ENCODE measurements around the gene GATAD2B.

GATAD2B gene

DNA sequence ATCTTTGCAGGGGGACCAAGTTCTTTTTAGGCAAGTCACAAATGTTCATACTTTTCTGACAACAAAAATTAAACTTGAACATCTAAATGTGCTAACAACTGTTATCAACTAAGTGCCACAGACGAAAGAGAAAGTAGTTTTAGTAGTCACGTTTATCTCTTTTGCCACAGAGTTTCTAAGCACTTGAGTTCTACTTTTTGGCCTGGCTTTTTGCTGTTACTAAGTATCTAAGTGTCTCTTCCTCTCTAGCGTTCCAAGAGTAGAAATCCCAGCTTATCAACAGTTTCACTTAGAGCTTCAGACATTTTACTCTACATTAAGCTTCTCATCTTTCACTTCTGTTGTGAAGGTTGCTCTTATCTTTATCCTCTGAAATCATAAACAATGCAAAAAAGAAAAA, 34.2 kb downstream of the GATAD2B start:
- DNase-seq (ENCODE audit: extremely low spot score) = peak; percentile 47
- CTCF ChIA-PET = no interaction called here
- TF ChIP-seq CTCF (IDR thresholded peaks at IDR 0.05; ENCODE audit: control extremely low read depth, extremely low read depth, low read depth, missing control alignments) = no peak
- POLR2A ChIA-PET = interaction anchor here (0.6 kb wide), 1 partner anchor 105 kb away, joined by 6 read pairs; no protein-coding TSS in a partner anchor

DNA sequence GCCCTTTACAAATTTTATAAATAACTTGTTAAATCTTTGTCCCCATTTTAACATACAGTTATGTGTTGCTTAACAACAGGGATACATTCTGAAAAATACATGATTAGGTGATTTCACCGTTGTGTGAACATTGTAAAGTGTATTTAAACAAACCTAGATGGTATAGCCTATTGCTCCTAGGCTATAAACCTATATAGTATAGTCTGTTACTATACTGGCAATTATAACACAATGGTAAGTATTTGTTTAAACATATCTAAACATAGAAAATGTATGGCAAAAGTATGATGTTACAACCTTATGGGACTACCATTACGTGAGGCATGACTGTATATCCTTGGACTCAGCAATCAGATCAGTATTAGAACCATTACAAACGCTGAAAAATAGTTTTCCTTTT, 36.6 kb downstream of the GATAD2B start:
- POLR2A ChIA-PET = no interaction called here
- CTCF ChIA-PET = interaction anchor here (1.0 kb wide), 2 partner anchors 9 to 13 kb away, joined by 3 to 4 read pairs; no protein-coding TSS in a partner anchor
- DNase-seq (ENCODE audit: extremely low spot score) = no peak
- TF ChIP-seq CTCF (IDR thresholded peaks at IDR 0.05; ENCODE audit: control extremely low read depth, extremely low read depth, low read depth, missing control alignments) = no peak

DNA sequence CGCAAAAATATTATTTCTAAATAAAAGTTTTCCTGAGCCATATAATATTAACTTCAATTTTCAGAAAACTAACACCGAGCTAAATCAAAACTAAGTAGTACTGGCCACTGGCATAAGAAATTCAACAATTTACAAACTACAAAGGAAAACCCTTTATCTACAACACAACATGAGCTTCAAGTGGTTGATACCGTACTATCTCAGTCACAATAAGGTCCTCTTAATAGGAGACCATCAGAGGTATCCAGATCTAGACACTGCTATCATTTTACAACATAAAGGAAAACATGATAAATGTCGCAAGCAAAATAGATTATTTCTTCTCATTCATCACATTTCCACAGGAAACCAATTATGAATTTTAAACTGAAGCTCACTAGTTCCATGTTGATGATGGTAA, 39.5 kb downstream of the GATAD2B start:
- no peak for DNase-seq (ENCODE audit: extremely low spot score)
- ChIA-PET CTCF (interaction anchor here (1.0 to 1.8 kb wide), 7 partner anchors 11 to 67 kb away, joined by 3 to 5 read pairs (median 3); no protein-coding TSS in a partner anchor), POLR2A (no interaction called here)
- TF ChIP-seq CTCF (IDR thresholded peaks at IDR 0.05; ENCODE audit: control extremely low read depth, extremely low read depth, low read depth, missing control alignments) = no peak

- ChIA-PET CTCF (interaction anchor here (1.0 to 1.8 kb wide), 7 partner anchors 10 to 66 kb away, joined by 3 to 5 read pairs (median 3); no protein-coding TSS in a partner anchor), POLR2A (interaction anchor here (0.5 kb wide), 1 partner anchor 16 kb away, joined by 7 read pairs; no protein-coding TSS in a partner anchor)
- DNase-seq (ENCODE audit: extremely low spot score) = no peak
- no peak for TF ChIP-seq CTCF (IDR thresholded peaks at IDR 0.05; ENCODE audit: control extremely low read depth, extremely low read depth, low read depth, missing control alignments)
Observed at GRCh38 chr1:153882296-153882912, 40.4 kb downstream of the GATAD2B start.

DNA sequence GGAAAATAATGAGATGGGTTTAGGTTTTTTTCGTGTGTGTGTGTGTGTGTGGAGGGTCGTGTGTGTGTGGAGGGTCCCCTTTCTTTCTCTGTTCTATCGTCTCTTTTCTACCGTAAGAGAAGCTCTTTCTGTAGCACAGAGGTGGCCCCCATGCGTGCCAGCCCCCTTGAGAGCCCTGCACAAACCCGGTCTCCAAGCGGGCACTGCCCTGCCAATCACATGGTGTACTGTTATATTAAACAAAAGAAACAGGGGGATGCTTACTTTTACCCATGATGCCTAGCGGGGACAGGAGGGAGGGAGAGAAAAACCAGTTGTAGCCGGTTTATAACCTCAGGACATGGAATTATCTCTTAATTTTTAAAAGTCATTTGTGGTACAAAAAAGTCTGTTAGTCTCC, 41.0 kb downstream of the GATAD2B start:
- no peak for TF ChIP-seq CTCF (IDR thresholded peaks at IDR 0.05; ENCODE audit: control extremely low read depth, extremely low read depth, low read depth, missing control alignments)
- ChIA-PET CTCF (interaction anchor here (1.3 to 1.5 kb wide), 3 partner anchors 9 to 16 kb away, joined by 3 read pairs; no protein-coding TSS in a partner anchor), POLR2A (interaction anchor here (0.5 to 0.6 kb wide), 2 partner anchors 61 to 115 kb away, joined by 5 to 9 read pairs; no protein-coding TSS in a partner anchor)
- no peak for DNase-seq (ENCODE audit: extremely low spot score)

GRCh38 chr1:153880962-153881361, 41.8 kb downstream of the GATAD2B start:
- POLR2A ChIA-PET = no interaction called here

More at GRCh38 chr1:153880962-153881361, 41.8 kb downstream of the GATAD2B start:
- TF ChIP-seq CTCF (IDR thresholded peaks at IDR 0.05; ENCODE audit: control extremely low read depth, extremely low read depth, low read depth, missing control alignments) = no peak
- no peak for DNase-seq (ENCODE audit: extremely low spot score)
- CTCF ChIA-PET = interaction anchor here (1.0 to 1.5 kb wide), 3 partner anchors 17 to 70 kb away, joined by 3 read pairs; no protein-coding TSS in a partner anchor
